K562 (cell line): ENCODE data around the gene AGAP1. TPM values are rescaled to one million over a fixed set of nuclear protein-coding genes. Genes with fewer than 3 reads are reported as not detected.

Experiments used
- ATAC-seq: fragments of 200-7000 bp; cut with Tn5 transposase; 3 replicates; pipeline ENCODE4 v1.9.1; 2020; ENCODE audit warnings: moderate library complexity
- BruUV-seq: library from RNA; stranded (reverse); fragments of 400-500 nt; replicated peaks from 2 replicates; lab custom pipeline; 2021; lab: Mats Ljungman, UMichigan
- CTCF ChIA-PET: fragments of 300-600 bp; formaldehyde crosslinking; extraction: SDS; loops from one replicate; lab custom pipeline; 2021; ENCODE audit warnings: low intra/inter-chr PET ratio; lab: Yijun Ruan, JAX
- POLR2A ChIA-PET: fragments of 300-600, 350-650 bp; sonication (Branson Sonifier 250); formaldehyde crosslinking; extraction: SDS; loops from one replicate; lab custom pipeline; 2021; ENCODE audit warnings: antibody characterized with exemption, inconsistent platforms; lab: Yijun Ruan, JAX
- DNase-seq, 4 experiments: peaks; one replicate each; pipeline versions ENCODE4 v3.0.0 to v3.0.0-alpha.2; 2011 to 2018; ENCODE audit warnings: low spot score in 3 of 4, mixed read lengths in 3 of 4; ENCODE audit errors: extremely low read depth in 1 of 4
- FAIRE-seq: peaks from 2 replicates; lab custom pipeline; 2011; peaks lifted over from hg19 to GRCh38; lab: Jason Lieb, UNC
- H2AFZ ChIP-seq: 2 replicates; pipeline ENCODE4 v1.6.0; 2011; ENCODE audit warnings: low read depth, low read length, control low read depth, inconsistent platforms
- H3K27ac ChIP-seq: fragments of 200-600 bp; 3 replicates; pipeline ENCODE4 v1.8.0; 2011; ENCODE audit warnings: low read depth, mild to moderate bottlenecking, control low read depth, inconsistent platforms, low read length, moderate library complexity, mixed read lengths; ENCODE audit errors: extremely low read depth
- H3K27me3 ChIP-seq, 2 experiments: fragments of 300-600 bp in 1 of 2; 2 replicates in 1 of 2; 3 replicates in 1 of 2; pipeline versions ENCODE4 v1.6.0 to v1.8.0; 2011; ENCODE audit warnings: inconsistent platforms in 2 of 2, low read length in 2 of 2, mild to moderate bottlenecking in 1 of 2, mixed read lengths in 1 of 2, moderate library complexity in 1 of 2; ENCODE audit not compliant: control insufficient read depth in 2 of 2, insufficient read depth in 2 of 2
- H3K36me3 ChIP-seq: fragments of 300-600 bp; 3 replicates; pipeline ENCODE4 v1.8.0; 2011; ENCODE audit warnings: mild to moderate bottlenecking, low read length, inconsistent platforms; ENCODE audit not compliant: control insufficient read depth, insufficient read depth
- H3K4me1 ChIP-seq, 2 experiments: fragments of 200-600 bp in 1 of 2; replicated peaks in 1 of 2; 2 replicates in 1 of 2; 3 replicates in 1 of 2; pipeline versions ENCODE4 v1.5.1 to v1.8.0; 2011; ENCODE audit warnings: inconsistent platforms in 2 of 2, low read length in 2 of 2, mild to moderate bottlenecking in 1 of 2, mixed read lengths in 1 of 2, moderate library complexity in 1 of 2; ENCODE audit not compliant: control insufficient read depth in 2 of 2, insufficient read depth in 2 of 2
- H3K4me2 ChIP-seq: 2 replicates; pipeline ENCODE4 v1.6.1; 2011; ENCODE audit warnings: low read length, control low read depth, inconsistent platforms, mixed read lengths; ENCODE audit not compliant: insufficient read depth
- H3K4me3 ChIP-seq: fragments of 200-600 bp; sonication (generic), shearing (Covaris generic); 2 replicates; pipeline ENCODE4 v1.5.1; 2016; ENCODE audit warnings: control low read depth, inconsistent platforms
- H3K79me2 ChIP-seq: fragments of 200-600 bp; 3 replicates; pipeline ENCODE4 v1.8.0; 2011; ENCODE audit warnings: low read length, inconsistent platforms; ENCODE audit not compliant: control insufficient read depth, insufficient read depth
- H3K9ac ChIP-seq, 2 experiments: 2 replicates each; pipeline versions ENCODE4 v1.6.0 to v1.6.1; 2011; ENCODE audit warnings: low read depth in 2 of 2, low read length in 2 of 2, control low read depth in 1 of 2, inconsistent platforms in 1 of 2, mild to moderate bottlenecking in 1 of 2, mixed read lengths in 1 of 2; ENCODE audit not compliant: insufficient read depth in 1 of 2
- H3K9me1 ChIP-seq: one replicate; pipeline ENCODE4 v1.6.0; 2011; ENCODE audit warnings: inconsistent platforms, mild to moderate bottlenecking, low read length, moderate library complexity; ENCODE audit not compliant: control insufficient read depth, insufficient read depth
- H3K9me3 ChIP-seq: replicated peaks from 2 replicates; pipeline ENCODE4 v1.5.1; 2011; ENCODE audit warnings: low read depth, low read length, inconsistent platforms; ENCODE audit not compliant: control insufficient read depth, insufficient read depth
- H4K20me1 ChIP-seq: replicated peaks from 2 replicates; pipeline ENCODE4 v1.6.1; 2011; ENCODE audit warnings: low read length, inconsistent platforms, mixed read lengths; ENCODE audit not compliant: control insufficient read depth, insufficient read depth
- ARHGAP35 ChIP-seq: fragments of 450-650 bp; IDR thresholded peaks from 2 replicates; pipeline ENCODE4 v1.6.1; 2018; ENCODE audit not compliant: partially characterized antibody
- ERF ChIP-seq: fragments of 450-650 bp; formaldehyde crosslinking; IDR thresholded peaks from 2 replicates; pipeline ENCODE4 v1.4.0; 2020; ENCODE audit warnings: mild to moderate bottlenecking, mixed read lengths
- EWSR1 ChIP-seq: fragments of 450-650 bp; IDR thresholded peaks from 2 replicates; pipeline ENCODE4 v1.6.1; 2018; ENCODE audit warnings: borderline replicate concordance, mild to moderate bottlenecking, low read depth, moderate library complexity; ENCODE audit not compliant: partially characterized antibody
- SIX5 ChIP-seq, 2 experiments: IDR thresholded peaks; 2 replicates each; pipeline ENCODE4 v1.6.1; 2011; ENCODE audit warnings: low read length in 2 of 2, borderline replicate concordance in 1 of 2, low read depth in 1 of 2, mild to moderate bottlenecking in 1 of 2, moderate library complexity in 1 of 2; ENCODE audit not compliant: insufficient read depth in 1 of 2
- WGBS: fragments of 100-300 bp; shearing (Covaris generic); methylation state at CpG from one replicate; pipeline ENCODE4 v1.1.6; 2016; ENCODE audit warnings: low coverage, mixed read lengths; ENCODE audit not compliant: insufficient coverage; ENCODE audit errors: missing lambda C conversion rate; 5-methylcytosine and 5-hydroxymethylcytosine counted together
- in situ Hi-C: fragments of 300-500 bp; cut with MboI; formaldehyde crosslinking; loops from 4 replicates; pipeline ENCODE4 v1.15.0; 2018; ENCODE audit warnings: inconsistent platforms, mixed read lengths
- intact Hi-C: fragments of 100-400 bp; cut with micrococcal nuclease; formaldehyde crosslinking; loops from 2 replicates; pipeline ENCODE4 v1.14.2; 2022
- polyA plus RNA-seq, 8 experiments: library from polyadenylated mRNA; depleted of rRNA in 4 of 8; stranded (reverse) in 5 of 8; unstranded in 3 of 8; fragments of >200 nt; fragmentation: Nextera tagmentation in 2 of 8; fragmentation: Illumina TruSeq in 1 of 8; extraction: Ambion mirVana in 2 of 8; extraction: Trizol in 1 of 8; gene quantifications; 2 replicates each; pipeline versions ENCODE4 v1.2.1 to v1.2.3, GENCODE V29; 2011 to 2014; ENCODE audit warnings: inconsistent platforms in 1 of 8, missing spikeins in 1 of 8
- total RNA-seq, 7 experiments: library from RNA; depleted of rRNA in 6 of 7; stranded (reverse); fragments of >200 nt in 6 of 7; fragmentation: Illumina TruSeq in 2 of 7; extraction: Trizol in 2 of 7; gene quantifications; 2 replicates each; pipeline versions ENCODE4 v1.2.1 to v1.2.3, GENCODE V29; 2011 to 2021; ENCODE audit warnings: low replicate concordance in 1 of 7
- TF ChIP-seq, protein P1 (sequence below): fragments of 450-650 bp; formaldehyde crosslinking; IDR thresholded peaks from 2 replicates; pipeline ENCODE4 v1.4.0; 2020; ENCODE audit warnings: mild to moderate bottlenecking, moderate library complexity
- TF ChIP-seq, protein P2 (sequence below): fragments of 450-650 bp; conservative IDR thresholded peaks from 2 replicates; pipeline ENCODE4 v1.6.1; 2016; ENCODE audit warnings: missing genetic modification characterization, low read depth, mild to moderate bottlenecking, missing compliant biosample characterization, moderate library complexity
- TF ChIP-seq, protein P3 (sequence below): sonication (generic); formaldehyde crosslinking; IDR thresholded peaks from 2 replicates; pipeline ENCODE4 v1.8.1; 2023; ENCODE audit warnings: missing genetic modification reagents, mild to moderate bottlenecking, borderline replicate concordance

The AGAP1 gene
- total and polyA plus RNA-seq, 9 of the 15 experiments (the other 6 are each of a cell fraction or from before 2014, with no cell fraction given), result 1.3 to 24.0 (median 10.6) TPM

DNA sequence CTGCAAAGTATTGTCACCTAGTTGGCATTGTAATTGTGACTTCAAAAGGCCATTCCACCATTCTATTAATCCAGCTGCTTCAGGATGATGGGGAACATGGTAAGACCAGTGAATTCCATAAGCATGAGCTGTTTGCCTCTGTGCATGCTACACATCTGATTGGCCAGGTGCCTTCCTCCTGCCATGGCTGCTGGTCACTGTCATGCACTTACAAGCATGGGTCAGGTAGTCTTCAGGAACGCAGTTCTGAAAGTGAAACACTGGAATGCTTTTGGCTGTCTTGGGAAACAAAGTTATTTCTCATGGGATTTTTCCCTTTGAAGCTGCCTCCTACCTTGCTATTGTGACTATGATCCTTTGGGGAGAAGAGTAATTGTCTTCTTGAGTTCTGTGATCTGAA lies 406.8 kb downstream of the AGAP1 start:
- Histone ChIP-seq H3K9ac (no peak overlapping the region), H3K79me2 (no peaks in the 10 kb centered on the region), H3K27ac (no peak overlapping the region), H3K27me3 (no peaks in the 10 kb centered on the region), H2AFZ (no peak overlapping the region), H3K9me3 (no peaks in the 10 kb centered on the region), H3K4me1 (no peaks in the 10 kb centered on the region), H3K4me3 (no peak overlapping the region), H3K9me1 (no peaks in the 10 kb centered on the region), H4K20me1 (no peaks in the 10 kb centered on the region), H3K36me3 (peaks cover 3% of the 10 kb centered on the region; the same call in 1 of the 3 replicates), H3K4me2 (no peak overlapping the region)
- ATAC-seq (no peak), FAIRE-seq (no peak), DNase-seq (no peak)
- WGBS, result no CpG with 5 or more reads among the region's 1 CpG
- CTCF ChIA-PET, result no interaction called here
- TF ChIP-seq, protein P1, sequence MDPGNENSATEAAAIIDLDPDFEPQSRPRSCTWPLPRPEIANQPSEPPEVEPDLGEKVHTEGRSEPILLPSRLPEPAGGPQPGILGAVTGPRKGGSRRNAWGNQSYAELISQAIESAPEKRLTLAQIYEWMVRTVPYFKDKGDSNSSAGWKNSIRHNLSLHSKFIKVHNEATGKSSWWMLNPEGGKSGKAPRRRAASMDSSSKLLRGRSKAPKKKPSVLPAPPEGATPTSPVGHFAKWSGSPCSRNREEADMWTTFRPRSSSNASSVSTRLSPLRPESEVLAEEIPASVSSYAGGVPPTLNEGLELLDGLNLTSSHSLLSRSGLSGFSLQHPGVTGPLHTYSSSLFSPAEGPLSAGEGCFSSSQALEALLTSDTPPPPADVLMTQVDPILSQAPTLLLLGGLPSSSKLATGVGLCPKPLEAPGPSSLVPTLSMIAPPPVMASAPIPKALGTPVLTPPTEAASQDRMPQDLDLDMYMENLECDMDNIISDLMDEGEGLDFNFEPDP, result no peak
- TF ChIP-seq EWSR1, result no peak
- no peak for TF ChIP-seq ERF
- no peak for TF ChIP-seq SIX5 (IDR thresholded peaks at IDR 0.05; ENCODE audit: borderline replicate concordance in 1 of 2, insufficient read depth in 1 of 2, low read depth in 1 of 2, low read length in 2 of 2)
- no peak for TF ChIP-seq ARHGAP35
- TF ChIP-seq, protein P2, sequence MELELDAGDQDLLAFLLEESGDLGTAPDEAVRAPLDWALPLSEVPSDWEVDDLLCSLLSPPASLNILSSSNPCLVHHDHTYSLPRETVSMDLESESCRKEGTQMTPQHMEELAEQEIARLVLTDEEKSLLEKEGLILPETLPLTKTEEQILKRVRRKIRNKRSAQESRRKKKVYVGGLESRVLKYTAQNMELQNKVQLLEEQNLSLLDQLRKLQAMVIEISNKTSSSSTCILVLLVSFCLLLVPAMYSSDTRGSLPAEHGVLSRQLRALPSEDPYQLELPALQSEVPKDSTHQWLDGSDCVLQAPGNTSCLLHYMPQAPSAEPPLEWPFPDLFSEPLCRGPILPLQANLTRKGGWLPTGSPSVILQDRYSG (tag), result no peak
- TF ChIP-seq, protein P3, sequence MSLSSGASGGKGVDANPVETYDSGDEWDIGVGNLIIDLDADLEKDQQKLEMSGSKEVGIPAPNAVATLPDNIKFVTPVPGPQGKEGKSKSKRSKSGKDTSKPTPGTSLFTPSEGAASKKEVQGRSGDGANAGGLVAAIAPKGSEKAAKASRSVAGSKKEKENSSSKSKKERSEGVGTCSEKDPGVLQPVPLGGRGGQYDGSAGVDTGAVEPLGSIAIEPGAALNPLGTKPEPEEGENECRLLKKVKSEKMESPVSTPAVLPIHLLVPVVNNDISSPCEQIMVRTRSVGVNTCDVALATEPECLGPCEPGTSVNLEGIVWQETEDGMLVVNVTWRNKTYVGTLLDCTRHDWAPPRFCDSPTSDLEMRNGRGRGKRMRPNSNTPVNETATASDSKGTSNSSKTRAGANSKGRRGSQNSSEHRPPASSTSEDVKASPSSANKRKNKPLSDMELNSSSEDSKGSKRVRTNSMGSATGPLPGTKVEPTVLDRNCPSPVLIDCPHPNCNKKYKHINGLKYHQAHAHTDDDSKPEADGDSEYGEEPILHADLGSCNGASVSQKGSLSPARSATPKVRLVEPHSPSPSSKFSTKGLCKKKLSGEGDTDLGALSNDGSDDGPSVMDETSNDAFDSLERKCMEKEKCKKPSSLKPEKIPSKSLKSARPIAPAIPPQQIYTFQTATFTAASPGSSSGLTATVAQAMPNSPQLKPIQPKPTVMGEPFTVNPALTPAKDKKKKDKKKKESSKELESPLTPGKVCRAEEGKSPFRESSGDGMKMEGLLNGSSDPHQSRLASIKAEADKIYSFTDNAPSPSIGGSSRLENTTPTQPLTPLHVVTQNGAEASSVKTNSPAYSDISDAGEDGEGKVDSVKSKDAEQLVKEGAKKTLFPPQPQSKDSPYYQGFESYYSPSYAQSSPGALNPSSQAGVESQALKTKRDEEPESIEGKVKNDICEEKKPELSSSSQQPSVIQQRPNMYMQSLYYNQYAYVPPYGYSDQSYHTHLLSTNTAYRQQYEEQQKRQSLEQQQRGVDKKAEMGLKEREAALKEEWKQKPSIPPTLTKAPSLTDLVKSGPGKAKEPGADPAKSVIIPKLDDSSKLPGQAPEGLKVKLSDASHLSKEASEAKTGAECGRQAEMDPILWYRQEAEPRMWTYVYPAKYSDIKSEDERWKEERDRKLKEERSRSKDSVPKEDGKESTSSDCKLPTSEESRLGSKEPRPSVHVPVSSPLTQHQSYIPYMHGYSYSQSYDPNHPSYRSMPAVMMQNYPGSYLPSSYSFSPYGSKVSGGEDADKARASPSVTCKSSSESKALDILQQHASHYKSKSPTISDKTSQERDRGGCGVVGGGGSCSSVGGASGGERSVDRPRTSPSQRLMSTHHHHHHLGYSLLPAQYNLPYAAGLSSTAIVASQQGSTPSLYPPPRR (CRISPR knock-in tag), result no peak
- POLR2A ChIA-PET, result no interaction called here
- no TSS peak for BruUV-seq
- intact Hi-C loops (no loop called here), in situ Hi-C loops (no loop called here)
